ENCODE measurements around the gene UMAD1.

Gene UMAD1

DNA sequence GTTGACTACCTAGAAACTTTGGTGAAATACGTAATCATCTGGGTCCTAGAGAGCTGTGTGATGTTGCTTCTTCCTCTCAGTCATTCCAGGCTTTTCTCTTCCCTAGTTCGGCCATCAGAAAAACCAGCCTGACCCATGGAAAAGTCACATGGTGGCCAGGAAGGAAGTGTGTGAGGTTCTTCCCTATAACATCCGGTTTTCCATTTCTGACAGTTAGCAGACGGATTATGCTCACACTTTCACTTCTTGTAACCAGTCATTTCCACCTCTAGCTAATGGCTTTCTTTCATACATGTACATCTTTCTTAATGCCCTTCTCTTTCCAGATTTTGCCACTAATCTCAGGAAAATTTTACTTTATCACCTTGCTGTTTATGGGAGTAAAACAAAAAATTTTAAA, 218.0 kb downstream of the UMAD1 start:
- Histone ChIP-seq H2BK12ac (ENCODE audit: low read length) (no peak overlapping the region), H2AFZ (ENCODE audit: insufficient read depth, low read length, poor library complexity) (no peak overlapping the region), H3K14ac (ENCODE audit: low read length) (no peak overlapping the region), H3K36me3 (ENCODE audit: control insufficient read depth in 1 of 2, insufficient read depth in 2 of 2, low read length in 2 of 2) (peaks cover 3 to 6% of the 10 kb centered on the region in 2 experiments), H3K27ac (ENCODE audit: low read depth, low read length) (no peak overlapping the region), H3K4me2 (ENCODE audit: low read length) (no peak overlapping the region), H2AK5ac (ENCODE audit: low read length) (no peak overlapping the region), H4K12ac (ENCODE audit: low read depth, low read length) (no peak overlapping the region), H2BK120ac (ENCODE audit: insufficient read depth, low read length, poor library complexity) (no peak overlapping the region), H3K9me3 (ENCODE audit: insufficient read depth, low read depth, low read length) (peaks cover 7% of the 10 kb centered on the region), H4K91ac (ENCODE audit: low read depth, low read length) (no peak overlapping the region), H3K4ac (ENCODE audit: low read depth, low read length) (no peak overlapping the region), H3K27me3 (ENCODE audit: insufficient read depth, low read length) (no peaks in the 10 kb centered on the region), H3K23ac (ENCODE audit: low read length) (no peak overlapping the region), H3K4me3 (ENCODE audit: low read depth, low read length) (no peak overlapping the region), H3K9ac (ENCODE audit: low read length) (no peak overlapping the region), H3K79me1 (ENCODE audit: low read length) (no peaks in the 10 kb centered on the region), H3K79me2 (ENCODE audit: control insufficient read depth, insufficient read depth, low read length, poor library complexity) (no peaks in the 10 kb centered on the region), H2BK5ac (ENCODE audit: low read depth, low read length, poor library complexity) (no peak overlapping the region), H3K18ac (ENCODE audit: low read length) (no peak overlapping the region), H4K8ac (ENCODE audit: low read depth, low read length) (no peak overlapping the region), H3K4me1 (ENCODE audit: control insufficient read depth in 1 of 2, insufficient read depth in 2 of 2, low read length in 2 of 2) (no peaks in the 10 kb centered on the region)
- DNase-seq = no peak
- WGBS (ENCODE audit: extremely low coverage, insufficient coverage, insufficient read length) = no CpG with 5 or more reads among the region's 4 CpGs

DNA sequence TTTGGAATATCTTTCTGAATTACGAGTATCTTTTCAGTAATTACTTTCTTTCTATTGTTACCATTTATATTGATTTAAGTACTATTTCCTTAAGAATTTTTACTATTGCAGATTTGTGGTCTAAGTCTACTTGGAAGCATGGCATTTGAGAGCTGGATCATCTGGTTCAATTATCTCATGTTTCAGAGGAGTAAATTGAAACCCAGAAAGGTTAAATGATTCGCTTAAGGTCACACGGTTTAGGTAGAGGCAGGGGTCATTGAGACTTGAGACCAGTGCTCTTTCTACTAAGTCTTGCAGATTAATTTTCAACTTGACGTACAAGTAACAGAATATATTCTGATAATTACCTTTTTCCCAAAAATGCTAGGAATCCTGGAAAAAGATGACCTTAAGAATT, 218.9 kb downstream of the UMAD1 start:
- H4K8ac ChIP-seq (ENCODE audit: low read depth, low read length) = no peak overlapping the region
- H3K4me3 ChIP-seq (ENCODE audit: low read depth, low read length) = no peak overlapping the region
- H2AFZ ChIP-seq (ENCODE audit: insufficient read depth, low read length, poor library complexity) = no peak overlapping the region
- H2BK12ac ChIP-seq (ENCODE audit: low read length) = no peak overlapping the region
- no peak overlapping the region for H3K27ac ChIP-seq (ENCODE audit: low read depth, low read length)
- no peak overlapping the region for H3K9ac ChIP-seq (ENCODE audit: low read length)
- no peak overlapping the region for H2AK5ac ChIP-seq (ENCODE audit: low read length)
- H3K36me3 ChIP-seq (ENCODE audit: control insufficient read depth in 1 of 2, insufficient read depth in 2 of 2, low read length in 2 of 2) = peaks cover 3 to 5% of the 10 kb centered on the region in 2 experiments
- H3K27me3 ChIP-seq (ENCODE audit: insufficient read depth, low read length) = no peaks in the 10 kb centered on the region
- H3K79me1 ChIP-seq (ENCODE audit: low read length) = no peaks in the 10 kb centered on the region
- H4K91ac ChIP-seq (ENCODE audit: low read depth, low read length) = no peak overlapping the region
- no peaks in the 10 kb centered on the region for H3K79me2 ChIP-seq (ENCODE audit: control insufficient read depth, insufficient read depth, low read length, poor library complexity)
- no peak overlapping the region for H4K12ac ChIP-seq (ENCODE audit: low read depth, low read length)
- no peak for DNase-seq
- no peak overlapping the region for H3K4ac ChIP-seq (ENCODE audit: low read depth, low read length)
- no peaks in the 10 kb centered on the region for H3K4me1 ChIP-seq (ENCODE audit: control insufficient read depth in 1 of 2, insufficient read depth in 2 of 2, low read length in 2 of 2)
- H3K23ac ChIP-seq (ENCODE audit: low read length) = no peak overlapping the region
- H3K18ac ChIP-seq (ENCODE audit: low read length) = no peak overlapping the region
- H3K9me3 ChIP-seq (ENCODE audit: insufficient read depth, low read depth, low read length) = peaks cover 7% of the 10 kb centered on the region
- no CpG with 5 or more reads among the region's 4 CpGs for WGBS (ENCODE audit: extremely low coverage, insufficient coverage, insufficient read length)
- H3K14ac ChIP-seq (ENCODE audit: low read length) = no peak overlapping the region
- H2BK5ac ChIP-seq (ENCODE audit: low read depth, low read length, poor library complexity) = no peak overlapping the region
- no peak overlapping the region for H3K4me2 ChIP-seq (ENCODE audit: low read length)
- H2BK120ac ChIP-seq (ENCODE audit: insufficient read depth, low read length, poor library complexity) = no peak overlapping the region

- H3K4ac ChIP-seq (ENCODE audit: low read depth, low read length) = no peak overlapping the region
- no peak overlapping the region for H2BK12ac ChIP-seq (ENCODE audit: low read length)
- no peak overlapping the region for H3K14ac ChIP-seq (ENCODE audit: low read length)
- H3K27ac ChIP-seq (ENCODE audit: low read depth, low read length) = no peak overlapping the region
- H4K12ac ChIP-seq (ENCODE audit: low read depth, low read length) = no peak overlapping the region
- no peaks in the 10 kb centered on the region for H3K79me1 ChIP-seq (ENCODE audit: low read length)
- no peak overlapping the region for H3K9ac ChIP-seq (ENCODE audit: low read length)
- H3K79me2 ChIP-seq (ENCODE audit: control insufficient read depth, insufficient read depth, low read length, poor library complexity) = no peaks in the 10 kb centered on the region
- H3K4me2 ChIP-seq (ENCODE audit: low read length) = no peak overlapping the region
- no peaks in the 10 kb centered on the region for H3K27me3 ChIP-seq (ENCODE audit: insufficient read depth, low read length)
- H3K4me1 ChIP-seq (ENCODE audit: control insufficient read depth in 1 of 2, insufficient read depth in 2 of 2, low read length in 2 of 2) = no peaks in the 10 kb centered on the region
- no peak overlapping the region for H2AK5ac ChIP-seq (ENCODE audit: low read length)
- H3K18ac ChIP-seq (ENCODE audit: low read length) = no peak overlapping the region
- H3K4me3 ChIP-seq (ENCODE audit: low read depth, low read length) = no peak overlapping the region
- H3K9me3 ChIP-seq (ENCODE audit: insufficient read depth, low read depth, low read length) = no peaks in the 10 kb centered on the region
- H4K8ac ChIP-seq (ENCODE audit: low read depth, low read length) = no peak overlapping the region
- no peak overlapping the region for H4K91ac ChIP-seq (ENCODE audit: low read depth, low read length)
- no peak for DNase-seq
- H2BK5ac ChIP-seq (ENCODE audit: low read depth, low read length, poor library complexity) = no peak overlapping the region
- no peak overlapping the region for H2AFZ ChIP-seq (ENCODE audit: insufficient read depth, low read length, poor library complexity)
- no peak overlapping the region for H2BK120ac ChIP-seq (ENCODE audit: insufficient read depth, low read length, poor library complexity)
- H3K36me3 ChIP-seq (ENCODE audit: control insufficient read depth in 1 of 2, insufficient read depth in 2 of 2, low read length in 2 of 2) = no peaks in the 10 kb centered on the region
- H3K23ac ChIP-seq (ENCODE audit: low read length) = no peak overlapping the region
- WGBS (ENCODE audit: extremely low coverage, insufficient coverage, insufficient read length) = no CpG with 5 or more reads among the region's 1 CpG
Measured at GRCh38 chr7:7861211-7861633, 220.7 kb downstream of the UMAD1 start.

GRCh38 chr7:7862393-7862792, 221.8 kb downstream of the UMAD1 start:
- Histone ChIP-seq H4K8ac (ENCODE audit: low read depth, low read length) (no peak overlapping the region), H3K27ac (ENCODE audit: low read depth, low read length) (no peak overlapping the region), H2BK12ac (ENCODE audit: low read length) (no peak overlapping the region), H2BK5ac (ENCODE audit: low read depth, low read length, poor library complexity) (no peak overlapping the region), H3K9me3 (ENCODE audit: insufficient read depth, low read depth, low read length) (no peaks in the 10 kb centered on the region), H2BK120ac (ENCODE audit: insufficient read depth, low read length, poor library complexity) (no peak overlapping the region), H4K12ac (ENCODE audit: low read depth, low read length) (no peak overlapping the region), H2AFZ (ENCODE audit: insufficient read depth, low read length, poor library complexity) (no peak overlapping the region), H3K79me2 (ENCODE audit: control insufficient read depth, insufficient read depth, low read length, poor library complexity) (no peaks in the 10 kb centered on the region), H3K14ac (ENCODE audit: low read length) (no peak overlapping the region), H3K4me2 (ENCODE audit: low read length) (no peak overlapping the region), H3K4ac (ENCODE audit: low read depth, low read length) (no peak overlapping the region), H3K18ac (ENCODE audit: low read length) (no peak overlapping the region), H3K79me1 (ENCODE audit: low read length) (no peaks in the 10 kb centered on the region), H3K9ac (ENCODE audit: low read length) (no peak overlapping the region), H3K27me3 (ENCODE audit: insufficient read depth, low read length) (no peaks in the 10 kb centered on the region), H3K23ac (ENCODE audit: low read length) (no peak overlapping the region), H4K91ac (ENCODE audit: low read depth, low read length) (no peak overlapping the region), H3K36me3 (ENCODE audit: control insufficient read depth in 1 of 2, insufficient read depth in 2 of 2, low read length in 2 of 2) (no peaks in the 10 kb centered on the region), H3K4me3 (ENCODE audit: low read depth, low read length) (no peak overlapping the region), H2AK5ac (ENCODE audit: low read length) (no peak overlapping the region), H3K4me1 (ENCODE audit: control insufficient read depth in 1 of 2, insufficient read depth in 2 of 2, low read length in 2 of 2) (no peaks in the 10 kb centered on the region)
- no peak for DNase-seq
- no CpG with 5 or more reads among the region's 2 CpGs for WGBS (ENCODE audit: extremely low coverage, insufficient coverage, insufficient read length)

All from trophoblast cell (in vitro differentiated cells and primary cell).